Breast epithelium (tissue), 4 donors: ENCODE results near the gene POLG. TPM values are rescaled to one million over a fixed set of nuclear protein-coding genes. Genes with fewer than 3 reads are reported as not detected.
A peak's percentile ranks its signal among the peaks of the same experiment; 100 is the strongest.

Experiments used
- DNase-seq, 2 donors: peaks; one replicate each; pipeline ENCODE4 v3.0.0-alpha.2; 2019; ENCODE audit warnings: low spot score in 2 of 2
- H3K27ac ChIP-seq, 2 donors: fragments of 200-600 bp; sonication (generic) in 1 of 2; one replicate each; pipeline ENCODE4 v1.5.1; 2016 to 2019; ENCODE audit warnings: mild to moderate bottlenecking in 1 of 2
- H3K27me3 ChIP-seq, 2 donors: fragments of 200-600 bp; sonication (generic) in 1 of 2; one replicate each; pipeline versions ENCODE4 v1.5.1 to v1.6.0; 2017 to 2019; ENCODE audit warnings: control low read depth in 1 of 2, mild to moderate bottlenecking in 1 of 2
- H3K36me3 ChIP-seq: fragments of 200-600 bp; one replicate; pipeline ENCODE4 v1.5.1; 2019
- H3K4me1 ChIP-seq, 2 donors: fragments of 200-600 bp; sonication (generic); one replicate each; pipeline ENCODE4 v1.5.1; 2016 to 2019; ENCODE audit warnings: control low read depth in 1 of 2
- H3K4me3 ChIP-seq, 3 donors: fragments of 200-600 bp; sonication (generic); 1 replicate in 2 of 3; 2 replicates in 1 of 3; pipeline ENCODE4 v1.5.1; 2016 to 2019; ENCODE audit warnings: mild to moderate bottlenecking in 3 of 3, moderate library complexity in 2 of 3
- H3K9me3 ChIP-seq, 2 donors: fragments of 200-600 bp; sonication (generic) in 1 of 2; one replicate each; pipeline ENCODE4 v1.5.1; 2016 to 2019; ENCODE audit warnings: control low read depth in 1 of 2
- CTCF ChIP-seq, 3 donors: fragments of 450-650 bp; IDR thresholded peaks; one replicate each; pipeline ENCODE4 v1.5.1; 2016 to 2017; ENCODE audit warnings: antibody characterized with exemption in 3 of 3, mild to moderate bottlenecking in 3 of 3, moderate library complexity in 3 of 3
- POLR2A ChIP-seq: fragments of 450-650 bp; IDR thresholded peaks from one replicate; pipeline ENCODE4 v1.6.1; 2016; ENCODE audit warnings: antibody characterized with exemption, mild to moderate bottlenecking, moderate library complexity
- POLR2AphosphoS5 ChIP-seq, 3 donors: sonication (generic); formaldehyde crosslinking; IDR thresholded peaks; one replicate each; pipeline ENCODE4 v1.6.1; 2017; ENCODE audit warnings: antibody characterized with exemption in 3 of 3
- intact Hi-C: fragments of 100-400 bp; cut with DNase I; formaldehyde crosslinking; loops from one replicate; pipeline ENCODE4 v1.15.1; 2023; ENCODE audit warnings: low total_unique reads
- total RNA-seq, 3 donors: library from RNA; depleted of rRNA; stranded (reverse); fragments of >200 nt; gene quantifications; one replicate each; pipeline ENCODE4 v1.1.0, GENCODE V29; 2016

Gene POLG
- total RNA-seq, 3 donors from 2014 or later: 50.6 to 59.6 (median 53.3) TPM

- intact Hi-C loops: no loop called here
- no peak overlapping the region for H3K27ac ChIP-seq
- H3K27me3 ChIP-seq: peaks cover 33 to 100% of the 10 kb centered on the region in 2 donors
- TF ChIP-seq CTCF (IDR thresholded peaks at IDR 0.05) (no peak), POLR2A (no peak), POLR2AphosphoS5 (IDR thresholded peaks at IDR 0.05) (no peak)
- no peaks in the 10 kb centered on the region for H3K36me3 ChIP-seq
- no peak for DNase-seq
- peak overlapping the region in 1 of 3 donors; percentile 47 for H3K4me3 ChIP-seq
- H3K9me3 ChIP-seq: no peaks in the 10 kb centered on the region
- H3K4me1 ChIP-seq: peaks cover 5 to 7% of the 10 kb centered on the region in 2 donors
Measured at GRCh38 chr15:89362203-89363101, 27.8 kb upstream of the POLG start.

GRCh38 chr15:89361451-89362202 is 27.0 kb upstream of the POLG start:
- no peak for TF ChIP-seq POLR2A
- TF ChIP-seq POLR2AphosphoS5 (IDR thresholded peaks at IDR 0.05): no peak
- no peak for TF ChIP-seq CTCF (IDR thresholded peaks at IDR 0.05)
- Histone ChIP-seq H3K36me3 (no peaks in the 10 kb centered on the region), H3K4me1 (peaks cover 5 to 7% of the 10 kb centered on the region in 2 donors), H3K27ac (no peak overlapping the region), H3K4me3 (peak overlapping the region in 1 of 3 donors; percentile 47), H3K27me3 (peaks cover 29 to 100% of the 10 kb centered on the region in 2 donors), H3K9me3 (no peaks in the 10 kb centered on the region)
- intact Hi-C loops: no loop called here
- DNase-seq: peak in 1 of 2 donors; percentile 63

GRCh38 chr15:89360294-89360971 is 25.8 kb upstream of the POLG start:
- intact Hi-C loops: no loop called here
- Histone ChIP-seq H3K27me3 (peaks cover 29 to 97% of the 10 kb centered on the region in 2 donors), H3K4me1 (peaks cover 5 to 7% of the 10 kb centered on the region in 2 donors), H3K4me3 (no peak overlapping the region), H3K36me3 (no peaks in the 10 kb centered on the region), H3K27ac (no peak overlapping the region), H3K9me3 (no peaks in the 10 kb centered on the region)
- no peak for DNase-seq
- TF ChIP-seq POLR2A (no peak), POLR2AphosphoS5 (IDR thresholded peaks at IDR 0.05) (no peak)

GRCh38 chr15:89359471-89360293 is 25.1 kb upstream of the POLG start:
- H3K9me3 ChIP-seq: no peaks in the 10 kb centered on the region
- intact Hi-C loops: loop anchor here (5.0 kb wide), 1 partner anchor 73 kb away; no protein-coding TSS in a partner anchor
- peaks cover 27 to 96% of the 10 kb centered on the region in 2 donors for H3K27me3 ChIP-seq
- TF ChIP-seq POLR2AphosphoS5 (IDR thresholded peaks at IDR 0.05): no peak
- TF ChIP-seq CTCF (IDR thresholded peaks at IDR 0.05): no peak
- no peak for TF ChIP-seq POLR2A
- peaks cover 5 to 7% of the 10 kb centered on the region in 2 donors for H3K4me1 ChIP-seq
- H3K36me3 ChIP-seq: no peaks in the 10 kb centered on the region
- H3K27ac ChIP-seq: no peak overlapping the region
- peak overlapping the region in 1 of 3 donors; percentile 65 for H3K4me3 ChIP-seq
- DNase-seq: no peak
